ENCODE data around the gene MNS1.
"Not testable (repeated sequence)": the region's sequence is repeated elsewhere in the genome, so short reads cannot be mapped to it uniquely, and the experiment has no call there.

The MNS1 gene

DNA sequence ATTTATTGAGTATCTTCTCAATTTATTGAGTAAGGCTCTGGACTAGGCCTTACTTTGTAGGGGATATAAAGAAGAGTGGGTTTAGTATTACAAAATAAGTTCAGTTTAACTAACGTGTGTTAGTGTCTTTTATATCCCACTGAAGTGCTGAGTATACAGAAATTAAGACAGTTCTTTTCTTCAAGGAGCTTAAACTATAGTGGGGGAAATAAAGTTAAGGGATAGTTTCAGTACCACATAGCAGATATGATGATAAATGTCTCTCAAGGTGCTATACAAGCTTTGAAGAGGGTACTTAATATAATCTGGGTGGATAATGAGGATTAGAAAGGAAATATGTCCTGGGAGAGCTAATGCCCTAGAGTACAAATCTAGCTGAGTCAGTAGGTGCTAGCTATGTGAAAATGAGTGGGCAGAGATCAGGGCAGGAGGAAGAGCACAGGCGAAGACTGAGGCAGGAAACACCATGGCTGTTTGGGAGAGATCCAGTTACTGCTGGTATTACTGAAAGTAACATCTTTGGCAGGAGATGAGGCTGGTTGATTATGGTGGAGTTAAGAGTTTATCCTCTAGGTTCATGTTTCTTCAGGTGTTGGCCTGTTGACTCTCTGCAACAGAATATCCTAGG is 53.7 kb downstream of the MNS1 start:
- Histone ChIP-seq H3K27ac (no peak overlapping the region), H3K36me3 (replicated peaks) (no peaks in the 10 kb centered on the region), H3K27me3 (replicated peaks) (no peaks in the 10 kb centered on the region), H3K4me3 (ENCODE audit: low read depth, low read length) (no peak overlapping the region)
- peak; percentile 1 for DNase-seq
- in situ Hi-C loops (cut with HindIII; ENCODE audit: low pct_ligation_motif_present, low sequenced_read_pairs) = no loop called here
- TF ChIP-seq, protein P1, sequence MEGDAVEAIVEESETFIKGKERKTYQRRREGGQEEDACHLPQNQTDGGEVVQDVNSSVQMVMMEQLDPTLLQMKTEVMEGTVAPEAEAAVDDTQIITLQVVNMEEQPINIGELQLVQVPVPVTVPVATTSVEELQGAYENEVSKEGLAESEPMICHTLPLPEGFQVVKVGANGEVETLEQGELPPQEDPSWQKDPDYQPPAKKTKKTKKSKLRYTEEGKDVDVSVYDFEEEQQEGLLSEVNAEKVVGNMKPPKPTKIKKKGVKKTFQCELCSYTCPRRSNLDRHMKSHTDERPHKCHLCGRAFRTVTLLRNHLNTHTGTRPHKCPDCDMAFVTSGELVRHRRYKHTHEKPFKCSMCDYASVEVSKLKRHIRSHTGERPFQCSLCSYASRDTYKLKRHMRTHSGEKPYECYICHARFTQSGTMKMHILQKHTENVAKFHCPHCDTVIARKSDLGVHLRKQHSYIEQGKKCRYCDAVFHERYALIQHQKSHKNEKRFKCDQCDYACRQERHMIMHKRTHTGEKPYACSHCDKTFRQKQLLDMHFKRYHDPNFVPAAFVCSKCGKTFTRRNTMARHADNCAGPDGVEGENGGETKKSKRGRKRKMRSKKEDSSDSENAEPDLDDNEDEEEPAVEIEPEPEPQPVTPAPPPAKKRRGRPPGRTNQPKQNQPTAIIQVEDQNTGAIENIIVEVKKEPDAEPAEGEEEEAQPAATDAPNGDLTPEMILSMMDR (IDR thresholded peaks at IDR 0.05; ENCODE audit: low read depth, low read length, missing control alignments) = no peak

DNA sequence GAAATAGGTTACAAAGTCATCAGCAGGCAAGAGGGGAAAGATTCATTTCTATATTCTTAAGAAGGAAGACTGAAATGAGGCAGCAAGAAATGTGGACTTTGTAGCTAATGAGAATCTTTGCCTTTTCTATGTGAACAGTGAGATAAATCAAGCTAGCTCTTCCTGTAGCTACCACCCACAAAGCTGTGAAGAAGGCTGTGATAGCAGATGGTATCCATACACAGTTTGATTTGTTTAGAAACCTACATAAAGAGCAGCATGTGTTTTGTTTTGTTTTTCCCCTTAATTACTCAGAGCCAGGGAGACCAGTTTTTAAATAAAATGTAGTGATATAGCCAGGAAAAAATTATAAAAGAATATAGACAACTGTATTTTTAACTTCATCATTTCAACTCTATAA is 54.2 kb downstream of the MNS1 start:
- Histone ChIP-seq H3K36me3 (replicated peaks) (no peaks in the 10 kb centered on the region), H3K27ac (no peak overlapping the region), H3K27me3 (replicated peaks) (no peaks in the 10 kb centered on the region), H3K4me3 (ENCODE audit: low read depth, low read length) (no peak overlapping the region)
- TF ChIP-seq, protein P1 (IDR thresholded peaks at IDR 0.05; ENCODE audit: low read depth, low read length, missing control alignments) = no peak
- no peak for DNase-seq
- in situ Hi-C loops (cut with HindIII; ENCODE audit: low pct_ligation_motif_present, low sequenced_read_pairs) = no loop called here

DNA sequence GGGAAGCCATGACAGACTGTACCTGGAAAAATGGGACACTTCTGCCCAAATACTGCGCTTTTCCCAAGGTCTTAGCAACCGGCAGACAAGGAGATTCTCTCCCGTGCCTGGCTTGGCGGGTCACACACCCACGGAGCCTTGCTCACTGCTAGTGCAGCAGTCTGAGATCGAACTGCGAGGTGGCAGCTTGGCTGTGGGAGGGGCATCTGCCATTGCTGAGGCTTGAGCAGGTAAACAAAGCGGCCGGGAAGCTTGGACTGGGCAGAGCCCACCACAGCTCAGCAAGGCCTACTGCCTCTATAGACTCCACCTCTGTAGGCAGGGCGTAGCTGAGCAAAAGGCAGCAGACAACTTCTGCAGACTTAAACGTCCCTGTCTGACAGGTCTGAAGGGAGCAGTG is 65.7 kb downstream of the MNS1 start:
- H3K4me3 ChIP-seq (ENCODE audit: low read depth, low read length); H3K27me3 ChIP-seq (replicated peaks); in situ Hi-C loops (cut with HindIII; ENCODE audit: low pct_ligation_motif_present, low sequenced_read_pairs); H3K36me3 ChIP-seq (replicated peaks); DNase-seq; H3K27ac ChIP-seq: not testable (repeated sequence)

DNA sequence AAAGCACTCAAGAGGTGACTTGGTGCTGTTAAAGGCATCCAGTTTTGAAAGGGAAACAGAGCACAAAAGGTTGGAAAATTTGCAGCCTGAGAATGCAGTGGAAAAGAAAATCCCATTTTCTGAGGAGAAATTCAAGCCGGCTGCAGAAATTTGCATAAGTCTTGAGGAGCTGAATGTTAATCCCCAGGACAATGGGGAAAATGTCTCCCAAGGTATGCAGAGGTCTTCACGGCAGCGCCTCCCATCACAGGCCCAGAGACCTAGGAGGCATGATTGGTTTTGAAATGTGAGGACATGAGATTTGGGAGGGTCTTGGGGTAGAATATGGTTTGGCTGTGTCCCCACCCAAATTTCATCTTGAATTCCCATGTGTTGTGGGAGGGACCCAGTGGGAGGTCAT is 67.6 kb downstream of the MNS1 start:
- H3K27ac ChIP-seq; DNase-seq; H3K27me3 ChIP-seq (replicated peaks); H3K36me3 ChIP-seq (replicated peaks); in situ Hi-C loops (cut with HindIII; ENCODE audit: low pct_ligation_motif_present, low sequenced_read_pairs); H3K4me3 ChIP-seq (ENCODE audit: low read depth, low read length): not testable (repeated sequence)

DNA sequence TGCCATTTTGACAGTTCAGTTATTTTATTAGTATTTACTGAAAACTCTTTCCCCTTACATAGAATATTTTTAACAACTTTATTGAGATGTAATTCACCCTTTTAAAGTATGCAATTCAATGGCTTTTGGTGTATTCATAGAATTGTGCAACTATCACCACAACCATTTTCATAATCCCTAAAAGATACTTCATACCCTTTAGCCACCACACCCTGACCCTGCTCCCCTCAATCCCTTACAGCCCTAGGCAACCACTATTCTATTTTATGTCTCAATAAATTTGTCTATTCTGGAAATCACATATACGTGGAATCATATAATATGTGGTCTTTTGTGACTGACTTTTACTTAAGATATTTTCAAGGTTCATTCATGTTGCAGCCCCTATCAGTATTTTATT is 70.0 kb downstream of the MNS1 start:
- Histone ChIP-seq H3K36me3 (replicated peaks) (no peaks in the 10 kb centered on the region), H3K27me3 (replicated peaks) (no peaks in the 10 kb centered on the region), H3K27ac (no peak overlapping the region), H3K4me3 (ENCODE audit: low read depth, low read length) (no peak overlapping the region)
- TF ChIP-seq, protein P1 (IDR thresholded peaks at IDR 0.05; ENCODE audit: low read depth, low read length, missing control alignments) = no peak
- DNase-seq = no peak
- in situ Hi-C loops (cut with HindIII; ENCODE audit: low pct_ligation_motif_present, low sequenced_read_pairs) = no loop called here

DNA sequence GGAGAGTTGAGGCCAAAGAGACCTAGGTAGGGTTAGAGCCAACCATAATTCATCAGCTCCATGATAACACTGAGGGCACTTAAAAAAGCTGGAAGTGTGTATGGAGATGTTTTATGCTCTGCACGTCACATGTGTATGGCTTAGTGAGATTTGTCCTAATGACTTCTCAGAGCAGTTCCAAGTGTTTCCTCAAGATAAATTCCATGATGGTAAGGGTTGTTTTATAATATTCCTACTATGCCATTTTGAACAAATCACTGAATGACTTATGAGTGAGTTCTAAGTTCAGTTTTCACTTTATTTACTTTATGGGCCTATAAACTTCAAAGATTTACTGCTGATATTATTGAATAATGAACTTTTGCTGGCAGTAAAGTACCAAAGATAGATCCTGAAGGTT is 71.7 kb downstream of the MNS1 start:
- in situ Hi-C loops (cut with HindIII; ENCODE audit: low pct_ligation_motif_present, low sequenced_read_pairs) = no loop called here
- H3K27ac ChIP-seq = no peak overlapping the region
- H3K4me3 ChIP-seq (ENCODE audit: low read depth, low read length) = no peak overlapping the region
- DNase-seq = no peak
- no peaks in the 10 kb centered on the region for H3K27me3 ChIP-seq (replicated peaks)
- TF ChIP-seq, protein P1 (IDR thresholded peaks at IDR 0.05; ENCODE audit: low read depth, low read length, missing control alignments) = no peak
- H3K36me3 ChIP-seq (replicated peaks) = no peaks in the 10 kb centered on the region

DNA sequence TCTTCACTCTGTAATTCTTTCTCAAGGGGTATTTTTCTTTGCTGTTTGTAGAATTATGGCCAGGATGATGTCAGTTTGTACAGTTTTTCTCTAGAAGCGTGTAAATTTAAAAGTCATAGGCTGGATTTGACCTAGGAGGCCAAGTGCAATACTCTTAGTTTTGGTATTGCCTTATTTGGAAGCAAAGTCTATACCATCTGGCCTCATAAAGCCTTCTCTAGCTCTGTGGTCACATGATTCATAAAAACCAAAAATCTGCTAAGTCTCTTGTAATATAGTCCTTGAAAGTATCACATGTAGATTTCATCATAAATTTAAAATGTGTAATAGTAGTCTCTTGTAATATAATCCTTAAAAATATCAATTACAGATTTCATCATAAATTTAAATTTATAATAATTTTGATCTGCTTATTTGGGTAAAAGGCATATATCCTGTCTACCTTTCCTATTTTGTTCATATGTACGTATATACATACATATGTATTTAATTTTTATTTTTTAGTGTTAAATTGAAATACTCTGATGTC is 74.1 kb downstream of the MNS1 start:
- TF ChIP-seq, protein P1 (IDR thresholded peaks at IDR 0.05; ENCODE audit: low read depth, low read length, missing control alignments) = no peak
- no peak for DNase-seq
- H3K27me3 ChIP-seq (replicated peaks) = no peaks in the 10 kb centered on the region
- no peak overlapping the region for H3K27ac ChIP-seq
- in situ Hi-C loops (cut with HindIII; ENCODE audit: low pct_ligation_motif_present, low sequenced_read_pairs) = no loop called here
- H3K4me3 ChIP-seq (ENCODE audit: low read depth, low read length) = no peak overlapping the region
- H3K36me3 ChIP-seq (replicated peaks) = no peaks in the 10 kb centered on the region
